Peyer's patch (tissue), 4 donors: Measurements from ENCODE around the gene PTGS1.

ENCODE experiments used
- CTCF ChIP-seq, 6 experiments: fragments of 450-650 bp in 4 of 6; fragments of 200-600 bp in 2 of 6; sonication (generic) in 1 of 6; IDR thresholded peaks; one replicate each; pipeline ENCODE4 v1.5.1; 2017 to 2019; ENCODE audit warnings: antibody characterized with exemption in 6 of 6, mild to moderate bottlenecking in 3 of 6, moderate library complexity in 1 of 6
- POLR2A ChIP-seq, 2 donors: fragments of 450-650 bp; IDR thresholded peaks; one replicate each; pipeline ENCODE4 v1.5.1; 2017; ENCODE audit warnings: antibody characterized with exemption in 2 of 2, mild to moderate bottlenecking in 2 of 2, moderate library complexity in 2 of 2

DNA sequence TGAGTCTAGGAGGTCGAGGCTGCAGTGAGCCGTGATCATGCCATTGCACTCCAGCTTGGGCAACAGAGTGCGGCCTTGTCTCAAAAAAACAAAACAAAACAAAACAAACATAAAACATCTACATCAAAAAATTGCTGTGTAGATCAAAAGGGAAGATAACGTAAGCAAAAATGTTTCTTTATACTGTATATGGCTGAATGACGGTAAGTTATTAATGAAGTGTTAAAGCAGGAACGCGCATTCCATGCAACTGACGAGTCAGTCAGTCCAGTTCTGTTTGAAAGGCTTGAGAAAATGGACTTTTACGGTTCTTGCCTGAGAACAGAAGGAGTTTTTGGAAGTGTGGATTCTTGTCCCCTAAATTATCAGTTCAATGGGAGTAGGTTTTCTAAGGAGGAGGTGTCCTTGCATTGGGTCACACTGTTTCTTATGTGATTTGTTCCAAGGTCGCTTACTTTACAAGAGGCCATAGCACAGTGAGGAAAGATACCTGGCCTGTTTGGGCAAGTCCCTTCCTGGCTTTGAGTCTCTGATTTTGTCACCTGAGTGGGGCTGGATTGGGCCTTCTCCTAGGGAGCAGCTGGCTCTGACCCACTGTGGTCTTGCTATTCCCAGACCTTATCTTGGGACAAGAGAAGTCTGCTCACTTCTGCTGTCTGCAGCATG lies 6.6 kb upstream of the PTGS1 start:
- TF ChIP-seq CTCF (IDR thresholded peaks at IDR 0.05) (no peak), POLR2A (IDR thresholded peaks at IDR 0.05) (no peak)
